Loucy (cell line): Measurements from ENCODE around the gene MYG1.

Experiments used
- H2AFZ ChIP-seq: fragments of 200-600 bp; sonication (generic); 2 replicates; pipeline ENCODE4 v1.6.0; 2016; ENCODE audit warnings: antibody characterized with exemption, mild to moderate bottlenecking, low read length, moderate library complexity
- H3F3A ChIP-seq: fragments of 200-600 bp; 2 replicates; pipeline ENCODE4 v1.6.0; 2016; ENCODE audit warnings: antibody characterized with exemption, low read depth, mild to moderate bottlenecking
- H3K27me3 ChIP-seq: fragments of 200-600 bp; sonication (generic); 2 replicates; pipeline ENCODE4 v1.6.1; 2014; ENCODE audit warnings: low read length, mild to moderate bottlenecking; ENCODE audit not compliant: insufficient read depth, poor library complexity, severe bottlenecking
- H3K36me3 ChIP-seq: fragments of 200-600 bp; sonication (generic); 2 replicates; pipeline ENCODE4 v1.6.1; 2016; ENCODE audit warnings: low read length; ENCODE audit not compliant: insufficient read depth
- H3K4me1 ChIP-seq: fragments of 200-600 bp; sonication (generic); 2 replicates; pipeline ENCODE4 v1.5.1; 2014; ENCODE audit warnings: low read length, mild to moderate bottlenecking; ENCODE audit not compliant: insufficient read depth, poor library complexity, severe bottlenecking
- H3K4me2 ChIP-seq: fragments of 200-600 bp; sonication (generic); 2 replicates; pipeline ENCODE4 v1.6.0; 2014; ENCODE audit warnings: antibody characterized with exemption, low read length, low read depth, mild to moderate bottlenecking; ENCODE audit not compliant: poor library complexity, severe bottlenecking
- H3K4me3 ChIP-seq: fragments of 200-600 bp; sonication (generic); 2 replicates; pipeline ENCODE4 v1.5.1; 2014; ENCODE audit warnings: low read length, mild to moderate bottlenecking, mixed read lengths; ENCODE audit not compliant: poor library complexity, severe bottlenecking
- H3K79me2 ChIP-seq: fragments of 200-600 bp; sonication (generic); 2 replicates; pipeline ENCODE4 v1.6.1; 2014; ENCODE audit warnings: low read length; ENCODE audit not compliant: insufficient read depth
- H3K9ac ChIP-seq: fragments of 200-600 bp; sonication (generic); 2 replicates; pipeline ENCODE4 v1.6.0; 2014; ENCODE audit warnings: mild to moderate bottlenecking, low read depth, low read length, moderate library complexity; ENCODE audit not compliant: poor library complexity, severe bottlenecking
- H3K9me2 ChIP-seq: fragments of 200-600 bp; sonication (generic); replicated peaks from 2 replicates; pipeline ENCODE4 v1.6.1; 2016; ENCODE audit warnings: low read depth, low read length, mixed read lengths
- H3K9me3 ChIP-seq: fragments of 200-600 bp; sonication (generic); 2 replicates; pipeline ENCODE4 v1.6.1; 2014; ENCODE audit warnings: mild to moderate bottlenecking, antibody characterized with exemption, low read length, low read depth; ENCODE audit not compliant: insufficient read depth
- H4K20me1 ChIP-seq: fragments of 200-600 bp; sonication (generic); 2 replicates; pipeline ENCODE4 v1.6.0; 2014; ENCODE audit warnings: antibody characterized with exemption, low read length, mild to moderate bottlenecking; ENCODE audit not compliant: insufficient read depth, poor library complexity, severe bottlenecking
- EZH2phosphoT487 ChIP-seq: fragments of 200-600 bp; IDR thresholded peaks from 2 replicates; pipeline ENCODE4 v1.6.1; 2018; ENCODE audit warnings: antibody characterized with exemption, mild to moderate bottlenecking, moderate library complexity, borderline replicate concordance
- TF ChIP-seq, protein P1 (sequence below): fragments of 200-600 bp; sonication (generic); conservative IDR thresholded peaks from 2 replicates; pipeline ENCODE4 v1.5.1; 2014; ENCODE audit warnings: mild to moderate bottlenecking, antibody characterized with exemption, low read length

Gene MYG1

DNA sequence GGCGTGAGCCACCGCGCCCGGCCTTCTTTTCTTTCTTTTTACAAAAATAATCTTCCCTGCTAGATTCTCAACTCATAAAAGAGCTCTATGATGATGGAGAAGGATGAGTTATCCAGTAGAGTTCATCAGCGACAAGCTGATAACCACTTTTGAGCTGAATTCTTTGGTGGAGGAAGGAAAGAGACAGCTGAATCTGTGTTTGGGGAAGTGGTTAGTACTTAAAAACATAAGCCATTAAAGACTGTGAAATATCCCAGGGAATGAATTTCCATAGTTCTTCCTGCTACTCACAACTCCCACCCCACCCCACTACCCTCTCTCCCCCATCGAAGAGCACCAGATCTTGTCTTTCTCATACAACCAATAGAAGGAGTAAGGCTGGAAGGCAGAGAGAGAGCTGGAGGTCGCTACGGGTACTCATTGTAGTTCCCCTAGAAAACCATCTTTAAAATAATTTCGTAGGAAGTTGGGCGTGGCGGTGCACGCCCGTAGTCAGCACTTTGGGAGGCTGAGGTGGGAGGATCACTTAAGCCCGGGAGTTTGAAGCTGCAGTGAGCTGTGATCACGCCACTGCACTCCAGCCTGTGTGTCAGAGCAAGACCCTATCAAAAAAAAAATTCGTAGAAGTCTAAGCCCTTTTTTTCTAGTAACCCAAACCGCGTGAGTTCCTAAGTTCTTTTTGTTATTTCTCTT is 32.0 kb upstream of the MYG1 start:
- peak overlapping the region; percentile 90 for H3K4me3 ChIP-seq
- no peaks in the 10 kb centered on the region for H3K9me2 ChIP-seq
- H4K20me1 ChIP-seq = no peaks in the 10 kb centered on the region
- H3F3A ChIP-seq = no peaks in the 10 kb centered on the region
- H3K79me2 ChIP-seq = peaks cover 43% of the 10 kb centered on the region
- no peak for TF ChIP-seq EZH2phosphoT487
- TF ChIP-seq, protein P1, sequence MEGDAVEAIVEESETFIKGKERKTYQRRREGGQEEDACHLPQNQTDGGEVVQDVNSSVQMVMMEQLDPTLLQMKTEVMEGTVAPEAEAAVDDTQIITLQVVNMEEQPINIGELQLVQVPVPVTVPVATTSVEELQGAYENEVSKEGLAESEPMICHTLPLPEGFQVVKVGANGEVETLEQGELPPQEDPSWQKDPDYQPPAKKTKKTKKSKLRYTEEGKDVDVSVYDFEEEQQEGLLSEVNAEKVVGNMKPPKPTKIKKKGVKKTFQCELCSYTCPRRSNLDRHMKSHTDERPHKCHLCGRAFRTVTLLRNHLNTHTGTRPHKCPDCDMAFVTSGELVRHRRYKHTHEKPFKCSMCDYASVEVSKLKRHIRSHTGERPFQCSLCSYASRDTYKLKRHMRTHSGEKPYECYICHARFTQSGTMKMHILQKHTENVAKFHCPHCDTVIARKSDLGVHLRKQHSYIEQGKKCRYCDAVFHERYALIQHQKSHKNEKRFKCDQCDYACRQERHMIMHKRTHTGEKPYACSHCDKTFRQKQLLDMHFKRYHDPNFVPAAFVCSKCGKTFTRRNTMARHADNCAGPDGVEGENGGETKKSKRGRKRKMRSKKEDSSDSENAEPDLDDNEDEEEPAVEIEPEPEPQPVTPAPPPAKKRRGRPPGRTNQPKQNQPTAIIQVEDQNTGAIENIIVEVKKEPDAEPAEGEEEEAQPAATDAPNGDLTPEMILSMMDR = no peak
- no peaks in the 10 kb centered on the region for H3K9me3 ChIP-seq
- peak overlapping the region; percentile 90 for H3K4me2 ChIP-seq
- no peaks in the 10 kb centered on the region for H3K36me3 ChIP-seq
- H3K9ac ChIP-seq = peak overlapping the region; percentile 93
- H3K27me3 ChIP-seq = no peaks in the 10 kb centered on the region
- peaks cover 28% of the 10 kb centered on the region for H3K4me1 ChIP-seq
- peak overlapping the region; percentile 97 for H2AFZ ChIP-seq

DNA sequence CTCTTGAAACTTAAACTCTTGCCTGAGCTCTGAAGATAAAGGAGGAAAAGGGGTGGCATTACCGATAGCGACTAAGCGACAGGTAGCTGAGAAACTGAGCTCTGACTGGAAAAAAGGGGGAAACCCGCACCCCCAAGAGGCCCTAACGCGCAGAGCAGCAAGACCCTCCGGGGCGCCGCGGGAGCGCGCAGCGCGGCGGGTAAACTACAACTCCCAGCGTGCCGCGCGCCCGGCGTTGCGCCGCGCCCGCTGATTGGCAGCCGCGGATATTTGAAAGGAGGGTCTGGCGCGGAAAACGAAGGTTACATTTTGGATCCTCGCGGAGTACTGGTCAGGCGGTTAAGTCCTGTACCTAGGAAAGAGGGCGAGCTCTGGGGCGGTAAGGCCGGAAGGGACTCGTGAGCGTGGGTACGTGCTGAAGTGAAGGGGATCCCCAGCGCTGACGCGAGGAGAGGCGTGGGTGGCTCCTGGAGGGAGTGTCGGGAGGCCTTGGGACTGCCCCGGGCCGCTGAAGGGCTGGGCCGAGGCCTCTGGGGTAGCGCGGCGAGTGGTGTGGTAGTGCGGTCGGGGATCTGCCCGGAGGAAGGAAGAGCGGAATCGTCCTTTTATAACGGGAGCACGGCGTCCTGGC is 31.4 kb upstream of the MYG1 start, which contains the start of gene ESPL1:
Gene ESPL1, plus strand, starts transcription at position 301 of the 631 bp plus-strand sequence. CDS start 468 bp downstream, outside the sequence.
- peak within 1 kb of the TSS; percentile 90 for H3K4me3 ChIP-seq
- H3K79me2 ChIP-seq = peaks cover 48% of the 10 kb centered on the region
- H4K20me1 ChIP-seq = no peaks in the 10 kb centered on the region
- peak within 1 kb of the TSS; percentile 93 for H3K9ac ChIP-seq
- TF ChIP-seq, protein P1 = peak; percentile 64
- no peak for TF ChIP-seq EZH2phosphoT487
- no peaks in the 10 kb centered on the region for H3K9me2 ChIP-seq
- peak within 1 kb of the TSS; percentile 90 for H3K4me2 ChIP-seq
- no peaks in the 10 kb centered on the region for H3F3A ChIP-seq
- peak within 1 kb of the TSS; percentile 97 for H2AFZ ChIP-seq
- no peaks in the 10 kb centered on the region for H3K27me3 ChIP-seq
- H3K9me3 ChIP-seq = no peaks in the 10 kb centered on the region
- H3K36me3 ChIP-seq = no peaks in the 10 kb centered on the region
- peaks cover 28% of the 10 kb centered on the region for H3K4me1 ChIP-seq

DNA sequence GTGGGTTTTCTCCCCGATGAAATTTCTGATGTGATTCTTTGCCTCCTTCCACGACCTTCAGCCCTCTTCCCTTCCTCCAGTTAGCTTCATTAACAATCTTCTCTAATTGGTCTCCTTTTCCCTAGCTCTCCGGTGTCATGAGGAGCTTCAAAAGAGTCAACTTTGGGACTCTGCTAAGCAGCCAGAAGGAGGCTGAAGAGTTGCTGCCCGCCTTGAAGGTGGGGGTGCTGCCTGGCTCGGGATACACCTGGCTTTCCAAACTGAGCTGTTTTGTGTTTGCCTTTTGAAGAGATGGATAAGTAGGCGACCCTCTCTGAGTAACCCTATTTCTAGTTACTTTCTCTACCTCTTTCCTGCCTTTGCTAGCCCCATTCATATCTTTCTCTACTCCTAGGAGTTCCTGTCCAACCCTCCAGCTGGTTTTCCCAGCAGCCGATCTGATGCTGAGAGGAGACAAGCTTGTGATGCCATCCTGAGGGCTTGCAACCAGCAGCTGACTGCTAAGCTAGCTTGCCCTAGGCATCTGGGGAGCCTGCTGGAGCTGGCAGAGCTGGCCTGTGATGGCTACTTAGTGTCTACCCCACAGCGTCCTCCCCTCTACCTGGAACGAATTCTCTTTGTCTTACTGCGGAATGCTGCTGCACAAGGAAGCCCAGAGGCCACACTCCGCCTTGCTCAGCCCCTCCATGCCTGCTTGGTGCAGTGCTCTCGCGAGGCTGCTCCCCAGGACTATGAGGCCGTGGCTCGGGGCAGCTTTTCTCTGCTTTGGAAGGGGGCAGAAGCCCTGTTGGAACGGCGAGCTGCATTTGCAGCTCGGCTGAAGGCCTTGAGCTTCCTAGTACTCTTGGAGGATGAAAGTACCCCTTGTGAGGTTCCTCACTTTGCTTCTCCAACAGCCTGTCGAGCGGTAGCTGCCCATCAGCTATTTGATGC is 30.6 kb upstream of the MYG1 start:
- TF ChIP-seq, protein P1 = no peak
- TF ChIP-seq EZH2phosphoT487 = no peak
- Histone ChIP-seq H3K4me1 (peaks cover 28% of the 10 kb centered on the region), H3K79me2 (peaks cover 48% of the 10 kb centered on the region), H2AFZ (peak overlapping the region; percentile 97), H3K9me3 (no peaks in the 10 kb centered on the region), H3K36me3 (no peaks in the 10 kb centered on the region), H3K4me3 (peak overlapping the region; percentile 90), H3K27me3 (no peaks in the 10 kb centered on the region), H4K20me1 (no peaks in the 10 kb centered on the region), H3K4me2 (peak overlapping the region; percentile 90), H3K9me2 (no peaks in the 10 kb centered on the region), H3F3A (no peaks in the 10 kb centered on the region), H3K9ac (peak overlapping the region; percentile 93)
